GM11168 (cell line): Measurements from ENCODE around the gene CCDC188.

ENCODE experiments used
- in situ Hi-C: fragments of 300-500 bp; cut with MboI; formaldehyde crosslinking; loops from one replicate; pipeline ENCODE4 v1.12.0; 2022; ENCODE audit warnings: low sequenced_read_pairs; ENCODE audit not compliant: unreplicated experiment

The CCDC188 gene

DNA sequence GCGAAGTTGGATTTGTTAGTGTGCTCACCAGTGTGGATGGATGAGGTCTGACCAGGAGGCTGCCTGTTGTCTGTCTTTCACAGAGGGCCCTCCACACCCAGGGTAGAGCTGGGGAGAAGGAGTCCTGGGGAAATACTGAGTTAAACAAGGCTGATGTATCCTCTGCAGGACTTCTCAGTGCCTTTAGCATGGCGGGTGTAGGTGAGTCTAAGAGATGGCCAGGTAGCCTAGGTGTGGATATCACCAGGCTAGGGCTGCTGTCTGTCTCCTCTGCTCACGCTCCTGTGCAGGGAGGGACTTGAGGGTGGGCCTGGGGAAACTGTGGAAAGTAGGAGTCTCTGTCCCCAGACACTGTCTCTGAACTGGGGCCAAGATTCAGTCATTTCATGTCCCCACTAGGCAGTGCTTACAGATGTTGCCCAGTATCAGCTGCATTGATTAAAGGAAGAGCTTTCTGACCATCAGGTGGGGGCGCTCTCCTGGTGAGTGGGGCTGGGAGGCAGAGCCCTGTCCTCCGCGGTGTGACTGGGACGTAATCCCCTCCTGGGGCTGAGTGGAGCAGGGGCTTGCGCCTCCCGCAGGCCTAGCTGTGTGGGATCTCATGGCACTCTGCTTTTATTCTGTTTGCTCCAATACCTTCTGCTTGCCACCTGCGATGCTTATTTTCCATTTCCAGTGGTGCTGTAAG, 35.5 kb upstream of the CCDC188 start:
- in situ Hi-C loops, result no loop called here

- in situ Hi-C loops, result no loop called here
Observed at GRCh38 chr22:20185750-20186149, 34.9 kb upstream of the CCDC188 start.

- in situ Hi-C loops, result no loop called here
Observed at GRCh38 chr22:20184501-20185165, 33.8 kb upstream of the CCDC188 start.

- in situ Hi-C loops, result no loop called here
Observed at GRCh38 chr22:20183823-20184222, 33.0 kb upstream of the CCDC188 start.

GRCh38 chr22:20183101-20183500, 32.2 kb upstream of the CCDC188 start:
- in situ Hi-C loops, result no loop called here

DNA sequence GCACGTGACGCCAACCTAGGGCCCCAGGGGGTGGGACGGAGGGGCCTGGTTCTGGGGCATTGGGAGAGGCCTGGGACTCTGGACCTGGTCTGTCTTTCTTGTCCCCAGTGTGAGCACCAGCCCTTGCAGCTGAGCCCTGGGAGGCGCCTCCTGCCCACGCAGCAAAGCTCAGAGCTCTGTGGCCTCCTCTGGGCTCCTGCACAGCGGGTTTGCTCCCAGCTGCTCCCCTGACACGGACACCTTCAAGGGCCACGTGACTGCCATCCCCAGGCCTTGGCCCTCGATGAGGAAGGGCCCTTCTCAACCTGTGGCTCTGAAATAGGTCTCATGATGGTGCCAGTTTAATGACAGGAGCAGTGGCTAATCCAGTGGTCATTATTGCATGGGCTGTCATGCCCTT, 31.5 kb upstream of the CCDC188 start:
- in situ Hi-C loops, result no loop called here

DNA sequence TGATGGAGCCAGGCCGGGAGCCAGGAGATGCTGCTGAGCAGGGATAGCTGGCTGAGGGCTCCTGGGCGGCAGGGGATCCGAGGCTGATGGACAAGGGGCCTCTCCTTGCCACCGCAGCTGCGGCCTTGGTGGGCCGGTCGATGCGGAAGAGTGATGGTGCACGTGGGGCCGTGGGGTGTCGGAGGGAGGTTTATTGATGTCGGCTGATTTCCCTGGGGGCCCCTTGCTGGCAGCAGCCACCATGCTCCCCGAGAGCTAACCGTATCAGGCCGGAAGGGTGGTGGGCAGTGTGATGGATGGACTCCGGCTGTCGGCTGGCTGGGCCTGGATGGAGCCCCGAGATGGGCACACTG, 31.0 kb upstream of the CCDC188 start:
- in situ Hi-C loops, result no loop called here

GRCh38 chr22:20181194-20181883, 30.5 kb upstream of the CCDC188 start:
- in situ Hi-C loops, result no loop called here

- in situ Hi-C loops, result no loop called here
Observed at GRCh38 chr22:20180640-20181039, 29.8 kb upstream of the CCDC188 start.

- in situ Hi-C loops, result no loop called here
Observed at GRCh38 chr22:20180245-20180630, 29.4 kb upstream of the CCDC188 start.

DNA sequence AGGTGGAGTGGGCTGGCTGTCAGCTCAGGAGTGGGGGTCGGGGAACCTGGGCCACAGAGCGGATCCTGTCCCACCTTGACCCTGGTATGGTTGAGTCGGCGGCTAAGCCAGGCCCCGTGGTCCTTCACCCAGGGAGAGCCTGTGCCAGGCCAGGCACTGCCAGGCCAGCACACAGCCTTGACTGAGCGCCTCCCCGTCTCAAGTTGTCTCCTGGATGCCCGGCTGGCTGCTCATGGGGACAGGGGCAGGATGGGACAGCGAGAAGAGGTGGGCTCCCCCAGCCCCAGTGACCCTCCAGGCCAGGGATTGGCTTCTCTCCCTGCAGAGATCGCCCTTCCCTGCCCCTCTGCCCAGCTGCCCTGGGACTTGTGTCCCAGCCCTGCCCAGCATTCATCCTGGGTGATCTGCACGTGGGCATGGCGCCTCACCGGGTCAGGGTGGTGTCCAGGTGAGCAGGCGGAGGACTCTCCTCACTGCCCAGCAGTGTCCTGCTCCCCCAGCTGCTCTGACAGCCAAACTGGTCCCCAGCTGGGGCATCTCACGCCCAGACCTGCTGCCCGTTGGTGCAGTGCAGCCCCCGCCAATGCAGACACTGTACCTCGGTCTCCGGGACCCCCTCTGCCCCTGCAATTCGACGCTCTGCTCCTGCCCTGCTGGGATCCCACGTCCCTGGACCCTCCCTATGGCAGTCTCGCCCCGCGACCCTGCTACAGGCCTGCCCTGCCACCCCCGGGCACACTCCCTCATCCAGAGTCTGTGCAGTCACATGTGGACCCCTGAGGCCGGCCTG, 28.8 kb upstream of the CCDC188 start:
- in situ Hi-C loops, result no loop called here

DNA sequence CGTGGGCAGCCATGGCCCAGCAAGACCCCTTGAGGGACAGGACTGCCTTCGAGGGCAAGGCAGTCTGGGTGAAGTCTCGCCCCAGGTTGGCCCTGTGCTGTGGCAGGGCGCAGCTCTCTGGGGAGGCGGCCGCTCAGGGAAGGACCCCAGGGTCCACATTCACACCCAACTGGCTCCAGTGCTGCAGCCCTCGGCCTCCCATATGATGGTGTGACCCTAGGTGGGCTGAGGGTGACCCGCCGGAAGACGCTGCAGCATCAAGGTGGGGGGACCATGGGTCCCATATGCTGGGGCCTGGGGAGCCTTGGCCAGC, 28.0 kb upstream of the CCDC188 start:
- in situ Hi-C loops, result no loop called here

- in situ Hi-C loops, result no loop called here
Observed at GRCh38 chr22:20178075-20178914, 27.4 kb upstream of the CCDC188 start.

GRCh38 chr22:20177217-20177911, 26.5 kb upstream of the CCDC188 start:
- in situ Hi-C loops, result no loop called here

DNA sequence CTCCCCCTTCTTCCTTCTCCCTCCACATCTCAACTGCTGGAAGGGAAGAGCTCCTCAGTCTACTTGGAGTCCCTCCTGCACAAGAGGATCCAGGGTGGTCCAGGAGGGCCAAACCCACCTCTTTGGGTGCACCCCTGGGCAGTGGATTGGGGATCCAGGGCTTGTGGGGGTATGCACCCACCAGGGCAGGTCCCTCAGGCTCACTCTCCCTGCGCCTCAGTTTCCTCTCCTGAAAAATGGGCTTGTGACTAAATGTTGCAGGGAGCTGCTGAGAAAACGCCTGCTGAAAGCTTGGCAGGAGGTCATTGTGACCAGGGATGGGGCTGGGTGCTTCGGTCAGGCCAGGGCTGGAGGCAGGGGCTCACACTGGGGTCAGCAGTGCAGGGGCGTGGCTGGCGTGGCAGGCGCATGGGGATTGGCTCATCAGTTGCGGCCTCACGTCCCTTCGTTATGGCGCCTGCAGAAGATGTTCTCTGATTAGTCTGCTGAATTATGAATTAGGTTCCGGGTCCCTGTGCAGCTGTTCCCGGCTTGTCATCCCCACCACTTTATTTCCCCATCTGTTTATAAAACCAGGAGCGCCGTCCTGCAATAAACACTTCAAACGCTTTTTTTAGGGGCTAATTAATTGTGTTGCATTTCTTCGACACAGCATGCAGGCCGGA, 25.7 kb upstream of the CCDC188 start:
- in situ Hi-C loops, result no loop called here

GRCh38 chr22:20175597-20175900, 24.7 kb upstream of the CCDC188 start:
- in situ Hi-C loops, result no loop called here

- in situ Hi-C loops, result no loop called here
Observed at GRCh38 chr22:20174785-20175596, 24.1 kb upstream of the CCDC188 start.

DNA sequence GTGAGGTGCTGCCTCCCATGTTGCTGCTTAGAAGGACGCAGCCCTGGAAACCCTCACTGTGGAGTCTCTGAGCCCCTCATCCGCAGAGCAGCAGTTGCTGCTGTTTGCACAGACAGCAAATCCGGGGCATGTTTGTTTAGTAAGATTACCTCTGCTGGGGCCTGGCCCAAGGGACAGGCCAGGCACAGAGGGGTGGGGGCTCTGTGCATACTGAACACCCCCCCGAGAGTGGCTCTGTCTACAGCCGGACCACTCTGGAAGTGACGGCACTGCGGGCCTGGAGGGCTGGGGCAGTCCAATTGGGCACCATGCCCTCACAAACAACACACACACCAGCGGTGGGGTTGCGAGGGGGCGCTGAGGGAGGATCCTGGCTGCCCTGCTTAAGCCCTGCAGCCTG, 22.9 kb upstream of the CCDC188 start:
- in situ Hi-C loops, result no loop called here
